Medulla oblongata (tissue), 1 donor: ENCODE data around the gene ARHGAP5.
"Not testable (repeated sequence)": the region's sequence is repeated elsewhere in the genome, so short reads cannot be mapped to it uniquely, and the experiment has no call there.

Experiments used
- DNase-seq: peaks from one replicate; pipeline ENCODE4 v3.0.0-alpha.2; 2015; ENCODE audit errors: extremely low spot score

Gene ARHGAP5

GRCh38 chr14:32110548-32110896 lies 33.4 kb downstream of the ARHGAP5 start:
- DNase-seq: no peak

- no peak for DNase-seq
Measured at GRCh38 chr14:32121536-32121935, 44.4 kb downstream of the ARHGAP5 start.

GRCh38 chr14:32121948-32122347 lies 44.8 kb downstream of the ARHGAP5 start:
- no peak for DNase-seq

- DNase-seq: not testable (repeated sequence)
Measured at GRCh38 chr14:32126899-32127730, 50.0 kb downstream of the ARHGAP5 start.

GRCh38 chr14:32127731-32128654 lies 50.9 kb downstream of the ARHGAP5 start:
- not testable (repeated sequence) for DNase-seq

- no peak for DNase-seq
Measured at GRCh38 chr14:32128703-32129102, 51.6 kb downstream of the ARHGAP5 start.

GRCh38 chr14:32129124-32129523 lies 52.0 kb downstream of the ARHGAP5 start:
- DNase-seq: no peak

GRCh38 chr14:32131689-32132088 lies 54.6 kb downstream of the ARHGAP5 start:
- not testable (repeated sequence) for DNase-seq

GRCh38 chr14:32134448-32135097 lies 57.5 kb downstream of the ARHGAP5 start:
- DNase-seq: no peak

- DNase-seq: no peak
Measured at GRCh38 chr14:32136027-32136825, 59.1 kb downstream of the ARHGAP5 start.

GRCh38 chr14:32137313-32137712 lies 60.2 kb downstream of the ARHGAP5 start:
- DNase-seq: no peak

- no peak for DNase-seq
Measured at GRCh38 chr14:32137892-32138291, 60.8 kb downstream of the ARHGAP5 start.

- DNase-seq: peak; percentile 69
Measured at GRCh38 chr14:32142341-32142740, 65.2 kb downstream of the ARHGAP5 start.

- DNase-seq: no peak
Measured at GRCh38 chr14:32142754-32143437, 65.8 kb downstream of the ARHGAP5 start.

GRCh38 chr14:32150392-32150791 lies 73.3 kb downstream of the ARHGAP5 start:
- DNase-seq: no peak

- DNase-seq: no peak
Measured at GRCh38 chr14:32166029-32166428, 88.9 kb downstream of the ARHGAP5 start.

GRCh38 chr14:32166924-32167323 lies 89.8 kb downstream of the ARHGAP5 start:
- DNase-seq: no peak

GRCh38 chr14:32167907-32168306 lies 90.8 kb downstream of the ARHGAP5 start:
- no peak for DNase-seq

GRCh38 chr14:32169191-32169590 lies 92.1 kb downstream of the ARHGAP5 start:
- DNase-seq: no peak

- DNase-seq: no peak
Measured at GRCh38 chr14:32171469-32171868, 94.4 kb downstream of the ARHGAP5 start.
